Stomach (tissue), 4 donors: ENCODE data around the gene GAB1.

Source experiments
- CTCF ChIP-seq, 7 experiments: fragments of 450-650 bp in 4 of 7; fragments of 200-600 bp in 3 of 7; sonication (generic) in 3 of 7; IDR thresholded peaks; one replicate each; pipeline ENCODE4 v1.5.1; 2016 to 2019; ENCODE audit warnings: antibody characterized with exemption in 7 of 7, control low read depth in 2 of 7, mild to moderate bottlenecking in 1 of 7
- POLR2A ChIP-seq, 4 donors: fragments of 450-650 bp; IDR thresholded peaks; one replicate each; pipeline ENCODE4 v1.6.1; 2016; ENCODE audit warnings: antibody characterized with exemption in 4 of 4, control low read depth in 2 of 4, mild to moderate bottlenecking in 1 of 4, moderate library complexity in 1 of 4

- TF ChIP-seq CTCF (IDR thresholded peaks at IDR 0.05) = no peak
- TF ChIP-seq POLR2A (IDR thresholded peaks at IDR 0.05) = no peak
These were observed 99.3 kb downstream of the GAB1 start for GRCh38 chr4:143435955-143436354.
